ENCODE data around the gene KRT71.

DNA sequence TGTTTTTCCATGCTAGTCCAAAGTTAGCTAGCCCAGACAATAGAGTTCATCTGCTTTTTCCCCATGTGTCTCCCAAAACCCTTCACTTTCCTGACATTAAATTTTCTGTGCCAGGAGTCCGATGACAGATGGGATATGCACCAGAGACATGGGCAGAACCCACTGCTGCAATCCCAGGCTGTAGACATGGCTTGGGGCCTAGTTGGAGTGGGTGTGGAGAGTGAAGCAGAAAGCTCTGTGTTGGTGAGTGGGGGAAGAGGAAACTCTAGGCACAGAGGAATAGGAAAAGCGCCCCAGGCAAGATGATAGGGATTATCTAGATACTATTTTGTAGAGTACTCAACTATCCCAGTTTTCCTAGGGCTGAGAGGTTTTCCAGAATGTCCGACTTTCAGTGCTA is 25.5 kb upstream of the KRT71 start:
- TF ChIP-seq CTCF (IDR thresholded peaks at IDR 0.05; ENCODE audit: low read depth, low read length) (no peak), POLR2A (IDR thresholded peaks at IDR 0.05; ENCODE audit: extremely low read depth, insufficient read length) (no peak)
- TF ChIP-seq, protein P1, sequence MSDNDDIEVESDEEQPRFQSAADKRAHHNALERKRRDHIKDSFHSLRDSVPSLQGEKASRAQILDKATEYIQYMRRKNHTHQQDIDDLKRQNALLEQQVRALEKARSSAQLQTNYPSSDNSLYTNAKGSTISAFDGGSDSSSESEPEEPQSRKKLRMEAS (IDR thresholded peaks at IDR 0.05; ENCODE audit: low read depth, low read length) = no peak
